ENCODE measurements around the gene NMT2. TPM values are rescaled to one million over a fixed set of nuclear protein-coding genes. Genes with fewer than 3 reads are reported as not detected.

The NMT2 gene
- polyA plus RNA-seq, 1 donor from 2014 or later, result 24.6 TPM

DNA sequence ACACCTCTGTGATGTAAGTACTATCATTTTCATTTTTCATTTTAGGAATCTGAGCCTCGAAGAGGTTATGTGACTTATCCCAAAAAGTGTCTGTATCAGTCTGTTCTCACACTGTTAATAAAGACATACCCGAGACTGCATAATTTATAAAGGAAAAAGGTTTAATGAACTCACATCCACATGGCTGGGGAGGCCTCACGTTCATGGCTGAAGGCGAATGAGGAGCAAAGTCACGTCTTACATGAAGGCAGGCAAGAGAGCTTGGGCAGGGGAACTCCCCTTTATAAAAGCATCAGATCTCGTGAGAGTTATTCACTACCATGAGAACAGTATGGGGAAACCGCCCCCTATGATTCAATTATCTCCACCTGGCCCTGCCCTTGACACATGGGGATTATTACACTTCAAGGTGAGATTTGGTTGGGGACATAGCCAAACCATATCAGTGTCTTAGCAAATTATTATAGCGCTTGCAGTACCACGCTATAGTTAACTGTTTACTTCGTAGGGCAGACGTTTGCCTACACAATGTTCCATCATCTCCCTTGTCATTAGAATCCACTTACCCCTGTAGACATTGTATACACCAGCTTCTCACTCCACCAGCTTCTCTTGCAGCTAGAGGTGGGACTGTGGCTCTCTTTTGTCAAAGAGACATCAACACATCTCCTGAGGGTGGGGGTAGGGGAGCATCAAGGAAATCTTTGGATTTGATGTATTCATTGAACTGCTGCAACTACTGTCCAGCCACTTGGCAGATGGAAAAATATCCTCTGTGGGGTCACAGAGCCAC lies 15.4 kb upstream of the NMT2 start:
- Histone ChIP-seq H3K9ac (ENCODE audit: low read length) (no peak overlapping the region), H3K27ac (ENCODE audit: low read length) (no peak overlapping the region), H2AFZ (ENCODE audit: low read depth, low read length) (no peak overlapping the region), H3K9me3 (ENCODE audit: low read length) (no peaks in the 10 kb centered on the region), H3K9me2 (ENCODE audit: insufficient read depth, low read length) (no peaks in the 10 kb centered on the region), H3K4me3 (ENCODE audit: low read length) (no peak overlapping the region), H3K79me2 (replicated peaks; ENCODE audit: insufficient read depth, low read length) (no peaks in the 10 kb centered on the region), H3F3A (ENCODE audit: insufficient read depth, low read length, poor library complexity, severe bottlenecking) (no peaks in the 10 kb centered on the region), H3K36me3 (ENCODE audit: insufficient read depth, low read length) (no peaks in the 10 kb centered on the region), H3K4me2 (ENCODE audit: low read length) (no peak overlapping the region), H3K27me3 (ENCODE audit: insufficient read depth, low read depth, low read length) (no peaks in the 10 kb centered on the region), H4K20me1 (ENCODE audit: insufficient read depth) (no peaks in the 10 kb centered on the region)
- TF ChIP-seq, protein P1, sequence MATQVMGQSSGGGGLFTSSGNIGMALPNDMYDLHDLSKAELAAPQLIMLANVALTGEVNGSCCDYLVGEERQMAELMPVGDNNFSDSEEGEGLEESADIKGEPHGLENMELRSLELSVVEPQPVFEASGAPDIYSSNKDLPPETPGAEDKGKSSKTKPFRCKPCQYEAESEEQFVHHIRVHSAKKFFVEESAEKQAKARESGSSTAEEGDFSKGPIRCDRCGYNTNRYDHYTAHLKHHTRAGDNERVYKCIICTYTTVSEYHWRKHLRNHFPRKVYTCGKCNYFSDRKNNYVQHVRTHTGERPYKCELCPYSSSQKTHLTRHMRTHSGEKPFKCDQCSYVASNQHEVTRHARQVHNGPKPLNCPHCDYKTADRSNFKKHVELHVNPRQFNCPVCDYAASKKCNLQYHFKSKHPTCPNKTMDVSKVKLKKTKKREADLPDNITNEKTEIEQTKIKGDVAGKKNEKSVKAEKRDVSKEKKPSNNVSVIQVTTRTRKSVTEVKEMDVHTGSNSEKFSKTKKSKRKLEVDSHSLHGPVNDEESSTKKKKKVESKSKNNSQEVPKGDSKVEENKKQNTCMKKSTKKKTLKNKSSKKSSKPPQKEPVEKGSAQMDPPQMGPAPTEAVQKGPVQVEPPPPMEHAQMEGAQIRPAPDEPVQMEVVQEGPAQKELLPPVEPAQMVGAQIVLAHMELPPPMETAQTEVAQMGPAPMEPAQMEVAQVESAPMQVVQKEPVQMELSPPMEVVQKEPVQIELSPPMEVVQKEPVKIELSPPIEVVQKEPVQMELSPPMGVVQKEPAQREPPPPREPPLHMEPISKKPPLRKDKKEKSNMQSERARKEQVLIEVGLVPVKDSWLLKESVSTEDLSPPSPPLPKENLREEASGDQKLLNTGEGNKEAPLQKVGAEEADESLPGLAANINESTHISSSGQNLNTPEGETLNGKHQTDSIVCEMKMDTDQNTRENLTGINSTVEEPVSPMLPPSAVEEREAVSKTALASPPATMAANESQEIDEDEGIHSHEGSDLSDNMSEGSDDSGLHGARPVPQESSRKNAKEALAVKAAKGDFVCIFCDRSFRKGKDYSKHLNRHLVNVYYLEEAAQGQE (IDR thresholded peaks at IDR 0.05; ENCODE audit: borderline replicate concordance), result no peak
- no peak for TF ChIP-seq EZH2 (IDR thresholded peaks at IDR 0.05; ENCODE audit: borderline replicate concordance, insufficient read depth, low read length, poor library complexity, severe bottlenecking)
- TF ChIP-seq SMC3 (conservative IDR thresholded peaks at IDR 0.05; ENCODE audit: poor library complexity), result no peak
- TF ChIP-seq, protein P2, sequence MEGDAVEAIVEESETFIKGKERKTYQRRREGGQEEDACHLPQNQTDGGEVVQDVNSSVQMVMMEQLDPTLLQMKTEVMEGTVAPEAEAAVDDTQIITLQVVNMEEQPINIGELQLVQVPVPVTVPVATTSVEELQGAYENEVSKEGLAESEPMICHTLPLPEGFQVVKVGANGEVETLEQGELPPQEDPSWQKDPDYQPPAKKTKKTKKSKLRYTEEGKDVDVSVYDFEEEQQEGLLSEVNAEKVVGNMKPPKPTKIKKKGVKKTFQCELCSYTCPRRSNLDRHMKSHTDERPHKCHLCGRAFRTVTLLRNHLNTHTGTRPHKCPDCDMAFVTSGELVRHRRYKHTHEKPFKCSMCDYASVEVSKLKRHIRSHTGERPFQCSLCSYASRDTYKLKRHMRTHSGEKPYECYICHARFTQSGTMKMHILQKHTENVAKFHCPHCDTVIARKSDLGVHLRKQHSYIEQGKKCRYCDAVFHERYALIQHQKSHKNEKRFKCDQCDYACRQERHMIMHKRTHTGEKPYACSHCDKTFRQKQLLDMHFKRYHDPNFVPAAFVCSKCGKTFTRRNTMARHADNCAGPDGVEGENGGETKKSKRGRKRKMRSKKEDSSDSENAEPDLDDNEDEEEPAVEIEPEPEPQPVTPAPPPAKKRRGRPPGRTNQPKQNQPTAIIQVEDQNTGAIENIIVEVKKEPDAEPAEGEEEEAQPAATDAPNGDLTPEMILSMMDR (IDR thresholded peaks at IDR 0.05; ENCODE audit: poor library complexity, severe bottlenecking), result no peak
- TF ChIP-seq EP300 (conservative IDR thresholded peaks at IDR 0.05; ENCODE audit: poor library complexity, severe bottlenecking), result no peak

DNA sequence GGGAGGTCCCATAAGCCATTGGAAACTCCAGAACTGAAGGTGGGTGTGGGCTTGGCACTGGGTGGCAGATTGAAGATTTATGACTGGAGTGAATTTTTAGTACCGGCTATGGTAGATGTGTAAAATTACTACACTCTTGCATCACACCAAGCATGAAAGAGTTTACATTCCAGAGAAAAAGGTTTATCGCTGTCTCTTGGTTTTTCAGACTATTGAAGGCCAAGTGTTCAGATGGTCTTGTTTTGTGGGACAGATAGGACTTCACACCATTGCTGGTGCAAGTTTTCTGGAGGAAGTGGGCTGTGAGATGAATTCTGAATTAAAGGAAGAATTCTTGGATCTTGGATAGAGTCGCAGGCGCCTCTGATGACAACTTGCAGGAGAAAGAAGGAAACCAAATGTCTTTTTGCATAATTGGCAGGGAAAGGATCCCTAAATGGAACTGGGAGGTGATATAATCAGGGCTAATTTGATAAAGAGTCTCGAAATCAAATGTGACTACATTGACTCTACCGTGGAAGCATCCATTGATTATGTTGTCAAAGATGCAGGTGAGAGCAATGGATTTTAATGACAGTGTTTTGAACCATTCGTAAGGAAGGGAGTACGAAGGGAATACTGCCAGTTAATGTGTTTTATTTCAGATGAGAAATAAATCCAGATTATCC lies 14.2 kb upstream of the NMT2 start:
- H3K79me2 ChIP-seq (replicated peaks; ENCODE audit: insufficient read depth, low read length), result no peaks in the 10 kb centered on the region

More for the DNA sequence above, 14.2 kb upstream of the NMT2 start:
- H4K20me1 ChIP-seq (ENCODE audit: insufficient read depth), result no peaks in the 10 kb centered on the region
- no peaks in the 10 kb centered on the region for H3K36me3 ChIP-seq (ENCODE audit: insufficient read depth, low read length)
- no peak overlapping the region for H3K4me3 ChIP-seq (ENCODE audit: low read length)
- H3K4me2 ChIP-seq (ENCODE audit: low read length), result peak overlapping the region; percentile 6
- H3K9me3 ChIP-seq (ENCODE audit: low read length), result no peaks in the 10 kb centered on the region
- no peak overlapping the region for H3K27ac ChIP-seq (ENCODE audit: low read length)
- TF ChIP-seq EZH2 (IDR thresholded peaks at IDR 0.05; ENCODE audit: borderline replicate concordance, insufficient read depth, low read length, poor library complexity, severe bottlenecking) (no peak), POLR2AphosphoS5 (IDR thresholded peaks at IDR 0.05) (no peak), EP300 (conservative IDR thresholded peaks at IDR 0.05; ENCODE audit: poor library complexity, severe bottlenecking) (no peak), RAD21 (conservative IDR thresholded peaks at IDR 0.05) (no peak)
- TF ChIP-seq, protein P2 (IDR thresholded peaks at IDR 0.05; ENCODE audit: poor library complexity, severe bottlenecking), result no peak
- H3K9ac ChIP-seq (ENCODE audit: low read length), result no peak overlapping the region
- no peaks in the 10 kb centered on the region for H3F3A ChIP-seq (ENCODE audit: insufficient read depth, low read length, poor library complexity, severe bottlenecking)
- H3K9me2 ChIP-seq (ENCODE audit: insufficient read depth, low read length), result no peaks in the 10 kb centered on the region
- no peaks in the 10 kb centered on the region for H3K27me3 ChIP-seq (ENCODE audit: insufficient read depth, low read depth, low read length)
- no peak overlapping the region for H2AFZ ChIP-seq (ENCODE audit: low read depth, low read length)
